Fibroblast of the aortic adventitia (primary cell): Measurements from ENCODE around the gene PCSK5. TPM values are rescaled to one million over a fixed set of nuclear protein-coding genes. Genes with fewer than 3 reads are reported as not detected.

Experiments used
- DNase-seq: peaks from one replicate; pipeline ENCODE4 v3.0.0-alpha.2; 2010; ENCODE audit warnings: low read depth
- H3K4me3 ChIP-seq: 2 replicates; pipeline ENCODE4 v1.5.1; 2011; ENCODE audit warnings: low read depth, mild to moderate bottlenecking, control low read depth, low read length, moderate library complexity
- total RNA-seq: library from RNA; depleted of rRNA; stranded (reverse); fragments of >200 nt; gene quantifications from 2 replicates; pipeline ENCODE4 v1.2.3, GENCODE V29; 2012; ENCODE audit warnings: low replicate concordance
- TF ChIP-seq, protein P1 (sequence below): IDR thresholded peaks from 2 replicates; pipeline ENCODE4 v1.5.1; 2011; ENCODE audit warnings: mild to moderate bottlenecking, low read length, control low read depth, inconsistent platforms; ENCODE audit not compliant: insufficient read depth

The PCSK5 gene
- total RNA-seq, 1 donor = 3.6 TPM

DNA sequence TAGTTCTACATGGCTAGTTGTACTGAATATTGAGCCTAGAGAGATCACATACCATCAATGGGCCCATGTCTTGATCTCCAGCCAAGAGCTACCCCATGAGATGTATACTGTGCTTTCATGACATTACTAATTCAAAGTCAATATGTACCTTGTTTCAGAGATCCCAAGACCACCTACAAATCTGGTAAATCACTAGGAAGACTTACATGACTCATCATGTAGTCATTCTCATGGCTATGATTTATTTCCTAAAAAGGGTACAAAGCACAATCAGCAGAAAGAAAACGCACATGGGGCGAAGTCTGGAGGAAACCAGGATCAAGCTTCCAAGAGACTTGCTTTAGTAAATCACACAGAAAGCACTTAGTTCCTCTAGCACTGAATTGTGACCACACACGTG, 103.0 kb downstream of the PCSK5 start:
- TF ChIP-seq, protein P1, sequence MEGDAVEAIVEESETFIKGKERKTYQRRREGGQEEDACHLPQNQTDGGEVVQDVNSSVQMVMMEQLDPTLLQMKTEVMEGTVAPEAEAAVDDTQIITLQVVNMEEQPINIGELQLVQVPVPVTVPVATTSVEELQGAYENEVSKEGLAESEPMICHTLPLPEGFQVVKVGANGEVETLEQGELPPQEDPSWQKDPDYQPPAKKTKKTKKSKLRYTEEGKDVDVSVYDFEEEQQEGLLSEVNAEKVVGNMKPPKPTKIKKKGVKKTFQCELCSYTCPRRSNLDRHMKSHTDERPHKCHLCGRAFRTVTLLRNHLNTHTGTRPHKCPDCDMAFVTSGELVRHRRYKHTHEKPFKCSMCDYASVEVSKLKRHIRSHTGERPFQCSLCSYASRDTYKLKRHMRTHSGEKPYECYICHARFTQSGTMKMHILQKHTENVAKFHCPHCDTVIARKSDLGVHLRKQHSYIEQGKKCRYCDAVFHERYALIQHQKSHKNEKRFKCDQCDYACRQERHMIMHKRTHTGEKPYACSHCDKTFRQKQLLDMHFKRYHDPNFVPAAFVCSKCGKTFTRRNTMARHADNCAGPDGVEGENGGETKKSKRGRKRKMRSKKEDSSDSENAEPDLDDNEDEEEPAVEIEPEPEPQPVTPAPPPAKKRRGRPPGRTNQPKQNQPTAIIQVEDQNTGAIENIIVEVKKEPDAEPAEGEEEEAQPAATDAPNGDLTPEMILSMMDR = no peak
- peak; percentile 53 for DNase-seq
- no peak overlapping the region for H3K4me3 ChIP-seq

DNA sequence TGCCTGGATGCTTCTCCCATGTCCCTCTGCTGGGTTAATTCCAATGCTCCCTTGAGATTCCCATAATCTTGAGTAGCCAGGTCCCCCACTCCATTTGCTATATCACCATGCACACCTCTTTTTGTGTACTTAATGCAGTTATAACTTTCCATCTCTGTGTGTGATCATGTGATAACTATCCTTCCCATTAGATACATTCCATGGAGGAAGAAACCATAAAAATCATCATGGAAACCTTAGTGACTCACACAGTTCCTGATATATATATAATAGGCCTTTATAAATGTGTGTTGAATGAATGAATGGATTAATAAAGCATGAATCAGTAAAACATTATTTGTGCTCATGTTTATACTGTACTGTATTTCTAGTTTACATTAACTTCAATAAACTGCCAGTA, 104.6 kb downstream of the PCSK5 start:
- TF ChIP-seq, protein P1 = no peak

DNA sequence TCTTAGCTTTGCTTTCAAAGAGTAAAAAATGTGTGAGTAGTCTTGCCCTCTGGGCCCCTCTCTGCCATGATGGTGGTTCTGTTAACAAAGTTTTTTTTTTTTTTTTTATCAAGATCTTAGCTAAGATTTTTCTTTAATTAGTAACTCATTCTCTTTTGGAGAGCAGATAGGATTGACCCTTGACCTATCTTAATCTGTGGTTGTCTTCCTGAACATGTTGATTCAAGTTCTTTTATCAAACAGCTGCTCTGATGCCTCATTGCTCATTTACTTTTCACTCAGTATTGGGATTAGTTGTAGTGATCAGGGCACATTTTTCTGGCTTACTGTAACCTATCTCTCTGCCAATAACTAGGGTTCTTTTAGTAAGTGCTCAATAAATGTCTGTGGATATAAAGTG, 106.3 kb downstream of the PCSK5 start:
- no peak overlapping the region for H3K4me3 ChIP-seq
- TF ChIP-seq, protein P1 = no peak
- no peak for DNase-seq

More for the DNA sequence above, 104.6 kb downstream of the PCSK5 start:
- no peak overlapping the region for H3K4me3 ChIP-seq
- DNase-seq = no peak

DNA sequence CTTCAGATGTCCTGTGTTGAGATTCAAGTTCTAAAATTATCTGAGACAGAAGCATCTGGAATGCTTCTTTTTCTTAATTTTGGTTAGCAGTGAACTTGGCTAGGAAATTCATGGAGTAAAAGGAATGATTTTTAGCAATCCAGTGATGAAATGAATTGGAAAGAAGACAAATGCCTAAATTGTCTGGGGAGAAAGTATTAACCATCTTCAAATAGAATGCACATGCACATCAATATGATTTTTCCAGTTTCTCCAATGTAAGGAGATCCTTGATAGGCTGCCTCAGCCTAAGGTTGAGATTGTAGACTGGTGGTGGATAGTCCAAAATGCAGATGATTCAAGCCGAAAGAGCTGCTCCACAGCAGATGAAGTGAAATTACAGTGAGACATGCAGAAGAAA, 106.7 kb downstream of the PCSK5 start:
- no peak overlapping the region for H3K4me3 ChIP-seq
- TF ChIP-seq, protein P1 = no peak
- DNase-seq = peak; percentile 47

DNA sequence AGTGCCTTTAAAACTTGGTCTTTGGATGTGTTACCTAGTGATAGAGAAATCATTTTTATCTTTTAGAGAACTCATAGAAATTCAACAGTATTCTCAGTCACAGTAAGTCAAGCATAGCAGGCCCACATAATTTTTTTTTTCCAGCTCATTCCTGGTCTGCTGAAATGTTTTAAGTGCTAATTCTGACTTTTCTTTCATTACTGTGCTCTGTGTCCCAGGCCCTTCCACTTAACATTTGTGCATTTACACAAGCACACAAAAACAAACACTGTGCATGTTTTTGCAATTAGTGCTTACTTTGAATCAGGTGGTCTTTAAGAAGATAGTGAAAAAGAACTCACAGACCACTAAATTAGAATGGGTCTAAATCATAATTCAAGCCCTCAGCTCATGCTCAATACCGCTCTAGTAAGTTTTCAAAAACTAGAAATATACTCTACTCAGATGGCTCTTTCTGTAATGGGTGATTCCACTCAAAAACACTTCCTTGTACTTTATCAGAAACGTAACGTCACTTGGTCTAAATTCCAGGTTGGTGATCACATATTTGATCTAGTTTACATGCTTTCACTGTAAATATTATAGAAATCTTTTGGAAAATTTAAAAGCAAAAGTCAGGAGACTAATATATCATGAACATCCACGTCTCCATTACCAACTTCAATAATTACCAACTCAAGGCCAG, 107.8 kb downstream of the PCSK5 start:
- TF ChIP-seq, protein P1 = no peak
- DNase-seq = no peak

DNA sequence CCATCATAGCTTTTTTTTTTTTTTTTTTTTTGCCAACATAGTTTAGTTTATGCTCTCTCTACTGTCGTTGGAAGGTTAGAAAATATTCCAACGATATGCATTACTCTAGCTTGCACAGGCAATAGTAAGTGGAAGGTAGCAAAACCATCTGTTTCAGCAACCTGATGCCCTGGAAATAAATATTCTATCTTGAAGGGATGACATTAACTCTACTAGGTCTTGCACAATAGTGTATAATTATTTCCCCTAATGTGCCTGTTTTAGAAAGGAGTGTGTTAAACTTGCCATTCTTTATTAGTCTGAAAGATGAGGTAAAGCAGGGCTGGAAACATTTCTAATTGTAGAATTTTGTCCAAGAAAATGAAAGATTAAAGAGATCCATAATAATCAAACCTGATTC, 111.0 kb downstream of the PCSK5 start:
- DNase-seq = no peak
- TF ChIP-seq, protein P1 = no peak
- H3K4me3 ChIP-seq = no peak overlapping the region

More for the DNA sequence above, 107.8 kb downstream of the PCSK5 start:
- no peak overlapping the region for H3K4me3 ChIP-seq

DNA sequence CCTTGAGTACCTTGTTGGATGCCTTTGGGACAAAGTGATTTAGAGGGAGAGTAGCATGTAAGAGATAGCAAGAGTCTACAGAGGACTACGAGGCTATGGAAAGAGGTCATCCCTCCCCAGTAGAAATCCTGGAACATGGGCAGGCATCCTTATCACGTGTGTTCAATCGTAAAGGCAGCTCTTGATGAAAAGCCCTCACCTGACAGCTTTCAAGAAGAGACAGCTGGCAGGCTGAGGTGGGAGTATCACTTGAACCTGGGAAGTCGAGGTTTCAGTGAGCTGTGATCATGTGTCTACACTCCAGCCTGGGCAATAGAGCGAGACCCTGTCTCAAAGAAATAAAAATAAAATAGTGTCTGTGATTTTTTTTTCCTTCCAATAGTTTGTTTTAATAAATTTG, 112.6 kb downstream of the PCSK5 start:
- H3K4me3 ChIP-seq = no peak overlapping the region
- DNase-seq = no peak
- TF ChIP-seq, protein P1 = no peak
